ENCODE results near the gene CD59. TPM values are rescaled to one million over a fixed set of nuclear protein-coding genes. Genes with fewer than 3 reads are reported as not detected.

CD59 gene
- total and polyA plus RNA-seq, 9 of the 15 experiments (the other 6 are each of a cell fraction or from before 2014, with no cell fraction given) = 38.1 to 338 (median 173) TPM

DNA sequence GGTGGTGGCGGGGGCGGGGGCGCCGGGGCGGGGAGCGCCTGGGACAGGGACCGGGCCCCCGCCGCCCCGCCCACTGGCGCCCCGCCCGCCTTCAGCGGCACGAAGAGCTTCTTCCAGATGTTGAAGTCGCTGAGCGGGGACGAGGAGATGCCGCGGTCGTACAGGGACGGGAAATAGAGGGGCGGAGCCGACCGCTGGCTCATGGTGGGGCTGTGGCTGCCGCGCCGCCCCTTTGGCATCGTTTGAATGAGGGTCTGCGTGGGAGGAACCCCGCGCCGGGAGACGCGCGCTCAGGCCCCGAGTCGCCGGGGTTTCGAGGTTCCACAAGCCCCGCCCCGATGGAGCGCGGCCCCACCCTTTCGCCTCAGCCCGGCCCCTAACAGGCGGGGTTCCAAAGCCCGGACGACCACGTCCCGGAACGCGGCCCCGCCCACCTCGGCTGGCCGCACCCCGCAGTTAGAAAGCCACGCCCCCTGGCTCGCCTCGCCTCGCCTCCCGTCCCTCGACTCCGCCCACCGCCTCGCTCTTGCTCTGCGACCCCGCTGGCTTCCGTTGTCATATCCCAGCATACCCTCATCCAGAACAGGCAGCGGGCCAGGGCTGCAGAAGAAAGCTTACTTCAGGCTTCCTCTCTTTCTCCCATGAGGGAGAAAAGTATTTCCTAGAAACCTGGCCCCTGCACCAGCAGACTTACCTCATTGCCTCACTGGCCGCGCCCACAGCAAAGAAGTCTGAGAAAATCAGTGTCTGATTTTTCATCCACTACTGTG lies 35.5 kb downstream of the CD59 start, which contains the start of gene C11orf91 (continued):
- TF ChIP-seq, protein P1, sequence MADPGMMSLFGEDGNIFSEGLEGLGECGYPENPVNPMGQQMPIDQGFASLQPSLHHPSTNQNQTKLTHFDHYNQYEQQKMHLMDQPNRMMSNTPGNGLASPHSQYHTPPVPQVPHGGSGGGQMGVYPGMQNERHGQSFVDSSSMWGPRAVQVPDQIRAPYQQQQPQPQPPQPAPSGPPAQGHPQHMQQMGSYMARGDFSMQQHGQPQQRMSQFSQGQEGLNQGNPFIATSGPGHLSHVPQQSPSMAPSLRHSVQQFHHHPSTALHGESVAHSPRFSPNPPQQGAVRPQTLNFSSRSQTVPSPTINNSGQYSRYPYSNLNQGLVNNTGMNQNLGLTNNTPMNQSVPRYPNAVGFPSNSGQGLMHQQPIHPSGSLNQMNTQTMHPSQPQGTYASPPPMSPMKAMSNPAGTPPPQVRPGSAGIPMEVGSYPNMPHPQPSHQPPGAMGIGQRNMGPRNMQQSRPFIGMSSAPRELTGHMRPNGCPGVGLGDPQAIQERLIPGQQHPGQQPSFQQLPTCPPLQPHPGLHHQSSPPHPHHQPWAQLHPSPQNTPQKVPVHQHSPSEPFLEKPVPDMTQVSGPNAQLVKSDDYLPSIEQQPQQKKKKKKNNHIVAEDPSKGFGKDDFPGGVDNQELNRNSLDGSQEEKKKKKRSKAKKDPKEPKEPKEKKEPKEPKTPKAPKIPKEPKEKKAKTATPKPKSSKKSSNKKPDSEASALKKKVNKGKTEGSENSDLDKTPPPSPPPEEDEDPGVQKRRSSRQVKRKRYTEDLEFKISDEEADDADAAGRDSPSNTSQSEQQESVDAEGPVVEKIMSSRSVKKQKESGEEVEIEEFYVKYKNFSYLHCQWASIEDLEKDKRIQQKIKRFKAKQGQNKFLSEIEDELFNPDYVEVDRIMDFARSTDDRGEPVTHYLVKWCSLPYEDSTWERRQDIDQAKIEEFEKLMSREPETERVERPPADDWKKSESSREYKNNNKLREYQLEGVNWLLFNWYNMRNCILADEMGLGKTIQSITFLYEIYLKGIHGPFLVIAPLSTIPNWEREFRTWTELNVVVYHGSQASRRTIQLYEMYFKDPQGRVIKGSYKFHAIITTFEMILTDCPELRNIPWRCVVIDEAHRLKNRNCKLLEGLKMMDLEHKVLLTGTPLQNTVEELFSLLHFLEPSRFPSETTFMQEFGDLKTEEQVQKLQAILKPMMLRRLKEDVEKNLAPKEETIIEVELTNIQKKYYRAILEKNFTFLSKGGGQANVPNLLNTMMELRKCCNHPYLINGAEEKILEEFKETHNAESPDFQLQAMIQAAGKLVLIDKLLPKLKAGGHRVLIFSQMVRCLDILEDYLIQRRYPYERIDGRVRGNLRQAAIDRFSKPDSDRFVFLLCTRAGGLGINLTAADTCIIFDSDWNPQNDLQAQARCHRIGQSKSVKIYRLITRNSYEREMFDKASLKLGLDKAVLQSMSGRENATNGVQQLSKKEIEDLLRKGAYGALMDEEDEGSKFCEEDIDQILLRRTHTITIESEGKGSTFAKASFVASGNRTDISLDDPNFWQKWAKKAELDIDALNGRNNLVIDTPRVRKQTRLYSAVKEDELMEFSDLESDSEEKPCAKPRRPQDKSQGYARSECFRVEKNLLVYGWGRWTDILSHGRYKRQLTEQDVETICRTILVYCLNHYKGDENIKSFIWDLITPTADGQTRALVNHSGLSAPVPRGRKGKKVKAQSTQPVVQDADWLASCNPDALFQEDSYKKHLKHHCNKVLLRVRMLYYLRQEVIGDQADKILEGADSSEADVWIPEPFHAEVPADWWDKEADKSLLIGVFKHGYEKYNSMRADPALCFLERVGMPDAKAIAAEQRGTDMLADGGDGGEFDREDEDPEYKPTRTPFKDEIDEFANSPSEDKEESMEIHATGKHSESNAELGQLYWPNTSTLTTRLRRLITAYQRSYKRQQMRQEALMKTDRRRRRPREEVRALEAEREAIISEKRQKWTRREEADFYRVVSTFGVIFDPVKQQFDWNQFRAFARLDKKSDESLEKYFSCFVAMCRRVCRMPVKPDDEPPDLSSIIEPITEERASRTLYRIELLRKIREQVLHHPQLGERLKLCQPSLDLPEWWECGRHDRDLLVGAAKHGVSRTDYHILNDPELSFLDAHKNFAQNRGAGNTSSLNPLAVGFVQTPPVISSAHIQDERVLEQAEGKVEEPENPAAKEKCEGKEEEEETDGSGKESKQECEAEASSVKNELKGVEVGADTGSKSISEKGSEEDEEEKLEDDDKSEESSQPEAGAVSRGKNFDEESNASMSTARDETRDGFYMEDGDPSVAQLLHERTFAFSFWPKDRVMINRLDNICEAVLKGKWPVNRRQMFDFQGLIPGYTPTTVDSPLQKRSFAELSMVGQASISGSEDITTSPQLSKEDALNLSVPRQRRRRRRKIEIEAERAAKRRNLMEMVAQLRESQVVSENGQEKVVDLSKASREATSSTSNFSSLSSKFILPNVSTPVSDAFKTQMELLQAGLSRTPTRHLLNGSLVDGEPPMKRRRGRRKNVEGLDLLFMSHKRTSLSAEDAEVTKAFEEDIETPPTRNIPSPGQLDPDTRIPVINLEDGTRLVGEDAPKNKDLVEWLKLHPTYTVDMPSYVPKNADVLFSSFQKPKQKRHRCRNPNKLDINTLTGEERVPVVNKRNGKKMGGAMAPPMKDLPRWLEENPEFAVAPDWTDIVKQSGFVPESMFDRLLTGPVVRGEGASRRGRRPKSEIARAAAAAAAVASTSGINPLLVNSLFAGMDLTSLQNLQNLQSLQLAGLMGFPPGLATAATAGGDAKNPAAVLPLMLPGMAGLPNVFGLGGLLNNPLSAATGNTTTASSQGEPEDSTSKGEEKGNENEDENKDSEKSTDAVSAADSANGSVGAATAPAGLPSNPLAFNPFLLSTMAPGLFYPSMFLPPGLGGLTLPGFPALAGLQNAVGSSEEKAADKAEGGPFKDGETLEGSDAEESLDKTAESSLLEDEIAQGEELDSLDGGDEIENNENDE (IDR thresholded peaks at IDR 0.05; ENCODE audit: low read depth, low read length) = no peak
- TF ChIP-seq MAZ (CRISPR knock-in tag; conservative IDR thresholded peaks at IDR 0.05 in 1 of 2, IDR thresholded peaks at IDR 0.05 in 1 of 2) = peak; percentile 69 to 77
- no peak for TF ChIP-seq CC2D1A (IDR thresholded peaks at IDR 0.05)
- 0 out of 2 replicates have a peak, but pooled peaks have one; percentile 63 for TF ChIP-seq RBM34 (IDR thresholded peaks at IDR 0.05; ENCODE audit: borderline replicate concordance, insufficient read depth, low read length)
- no peak for TF ChIP-seq SOX6 (IDR thresholded peaks at IDR 0.05)
- no peak for TF ChIP-seq ZNF780A (CRISPR knock-in tag; IDR thresholded peaks at IDR 0.05)
- no peak for TF ChIP-seq ZZZ3 (IDR thresholded peaks at IDR 0.05)
- TF ChIP-seq SRSF9 (IDR thresholded peaks at IDR 0.05; ENCODE audit: borderline replicate concordance, low read depth, low read length) = no peak

Measured in K562 (cell line).